Ishikawa (cell line): Measurements from ENCODE around the gene TMEM44.
A peak's percentile ranks its signal among the peaks of the same experiment; 100 is the strongest.

Experiments used
- CEBPB ChIP-seq: IDR thresholded peaks from 2 replicates; pipeline ENCODE4 v1.6.1; 2012
- CREB1 ChIP-seq: IDR thresholded peaks from 2 replicates; pipeline ENCODE4 v1.6.1; 2012; ENCODE audit warnings: low read depth
- EP300 ChIP-seq: IDR thresholded peaks from 2 replicates; pipeline ENCODE4 v1.6.1; 2012; ENCODE audit warnings: borderline replicate concordance
- NFIC ChIP-seq: IDR thresholded peaks from 2 replicates; pipeline ENCODE4 v1.6.1; 2012
- YY1 ChIP-seq: IDR thresholded peaks from 2 replicates; pipeline ENCODE4 v1.6.1; 2012; ENCODE audit warnings: low read depth

- TF ChIP-seq CEBPB (no peak), NFIC (peak; percentile 82), CREB1 (no peak), YY1 (no peak), EP300 (peak; percentile 52; the same call in 1 of the 2 replicates)
These were observed 95.4 kb downstream of the TMEM44 start for GRCh38 chr3:194537732-194538247.
